HL-60 (cell line): ENCODE data around the gene SENP7.

Source experiments
- DNase-seq, 2 experiments: peaks; one replicate each; pipeline ENCODE4 v3.0.0-alpha.2; 2010 to 2020; ENCODE audit warnings: low read depth in 1 of 2, low spot score in 1 of 2
- H3K27ac ChIP-seq: fragments of 250-450 bp; sonication (Bioruptor Pico); replicated peaks from 2 replicates; pipeline ENCODE4 v1.5.1; 2020; ENCODE audit warnings: mild to moderate bottlenecking, moderate library complexity
- H3K27me3 ChIP-seq: fragments of 250-450 bp; sonication (Bioruptor Pico); 2 replicates; pipeline ENCODE4 v1.5.1; 2021; ENCODE audit warnings: mild to moderate bottlenecking, moderate library complexity; ENCODE audit not compliant: insufficient read depth, poor library complexity, severe bottlenecking
- H3K4me3 ChIP-seq: replicated peaks from 2 replicates; pipeline ENCODE4 v1.5.1; 2011; ENCODE audit warnings: mild to moderate bottlenecking, control low read depth, low read length; ENCODE audit not compliant: insufficient read depth
- CTCF ChIP-seq: IDR thresholded peaks from one replicate; pipeline ENCODE4 v1.5.1; 2011; ENCODE audit warnings: low read length, control low read depth, inconsistent platforms; ENCODE audit not compliant: insufficient read depth
- GABPA ChIP-seq: IDR thresholded peaks from 2 replicates; pipeline ENCODE4 v1.6.1; 2012; ENCODE audit warnings: low read depth
- POLR2AphosphoS5 ChIP-seq: IDR thresholded peaks from 2 replicates; pipeline ENCODE4 v1.6.1; 2012; ENCODE audit warnings: low read depth
- REST ChIP-seq: IDR thresholded peaks from 2 replicates; pipeline ENCODE4 v1.6.1; 2012; ENCODE audit warnings: low read depth; ENCODE audit not compliant: insufficient replicate concordance
- SPI1 ChIP-seq: IDR thresholded peaks from 2 replicates; pipeline ENCODE4 v1.6.1; 2012; ENCODE audit warnings: low read depth, mild to moderate bottlenecking, borderline replicate concordance

SENP7 gene

GRCh38 chr3:101333883-101334282 lies 179.1 kb downstream of the SENP7 start:
- TF ChIP-seq POLR2AphosphoS5 (no peak), GABPA (no peak), CTCF (no peak), SPI1 (no peak), REST (no peak)
- Histone ChIP-seq H3K27me3 (no peaks in the 10 kb centered on the region), H3K27ac (no peak overlapping the region), H3K4me3 (no peak overlapping the region)
- no peak for DNase-seq

GRCh38 chr3:101329016-101329673 lies 183.9 kb downstream of the SENP7 start:
- no peak for DNase-seq
- Histone ChIP-seq H3K4me3 (no peak overlapping the region), H3K27ac (no peak overlapping the region), H3K27me3 (no peaks in the 10 kb centered on the region)
- TF ChIP-seq POLR2AphosphoS5, result no peak
- TF ChIP-seq GABPA, result no peak
- TF ChIP-seq REST, result no peak
- no peak for TF ChIP-seq CTCF

- Histone ChIP-seq H3K4me3 (no peak overlapping the region), H3K27me3 (no peaks in the 10 kb centered on the region), H3K27ac (no peak overlapping the region)
- no peak for TF ChIP-seq REST
- TF ChIP-seq POLR2AphosphoS5, result no peak
- no peak for TF ChIP-seq SPI1
- no peak for TF ChIP-seq CTCF
- no peak for TF ChIP-seq GABPA
- no peak for DNase-seq
Observed at GRCh38 chr3:101325393-101326134, 187.4 kb downstream of the SENP7 start.
